ENCODE results near the gene UBASH3A.

Gene UBASH3A

GRCh38 chr21:42489006-42489563 is 85.4 kb downstream of the UBASH3A start:
- no peak for DNase-seq (ENCODE audit: low read depth, low spot score)

DNA sequence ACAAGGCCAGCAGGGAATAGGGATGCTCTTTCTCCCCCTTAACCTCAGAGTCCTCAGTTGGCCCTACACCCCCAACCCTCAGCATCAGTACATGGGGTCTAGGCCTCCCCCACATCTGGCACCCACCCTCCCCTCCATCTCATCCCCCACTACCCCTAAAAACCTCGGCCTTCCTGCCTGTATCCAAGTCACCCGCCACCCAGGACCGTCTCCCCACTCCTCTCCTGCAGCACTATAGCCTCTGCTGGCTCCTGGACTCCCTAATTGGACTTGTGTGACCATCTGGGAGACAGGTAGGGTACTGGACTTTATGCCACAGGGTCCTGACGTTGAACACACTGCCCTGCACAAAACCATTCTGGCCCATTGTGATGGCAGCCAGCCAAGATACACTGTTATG is 86.3 kb downstream of the UBASH3A start:
- no peak for DNase-seq (ENCODE audit: low read depth, low spot score)

- DNase-seq (ENCODE audit: low read depth, low spot score) = no peak
Measured at GRCh38 chr21:42490720-42491119, 87.0 kb downstream of the UBASH3A start.

DNA sequence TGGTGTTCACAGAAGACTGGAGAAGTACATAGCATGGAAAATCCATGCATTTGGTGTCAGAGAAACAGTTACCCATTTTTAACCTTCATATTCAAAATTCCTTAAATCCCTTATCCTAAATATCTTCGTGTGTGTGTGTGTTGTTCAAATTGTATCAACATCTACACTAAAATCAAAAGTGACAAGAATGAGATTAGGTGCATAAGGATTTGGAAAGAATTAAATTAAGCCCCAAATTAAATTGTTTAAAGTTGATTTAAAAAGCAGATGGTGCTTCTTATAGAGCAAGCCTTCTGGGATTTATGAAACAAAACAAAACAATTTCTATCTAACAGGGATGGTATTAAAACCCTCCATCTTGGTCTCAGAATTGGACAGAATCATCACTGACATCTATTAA is 87.6 kb downstream of the UBASH3A start:
- no peak for DNase-seq (ENCODE audit: low read depth, low spot score)

DNA sequence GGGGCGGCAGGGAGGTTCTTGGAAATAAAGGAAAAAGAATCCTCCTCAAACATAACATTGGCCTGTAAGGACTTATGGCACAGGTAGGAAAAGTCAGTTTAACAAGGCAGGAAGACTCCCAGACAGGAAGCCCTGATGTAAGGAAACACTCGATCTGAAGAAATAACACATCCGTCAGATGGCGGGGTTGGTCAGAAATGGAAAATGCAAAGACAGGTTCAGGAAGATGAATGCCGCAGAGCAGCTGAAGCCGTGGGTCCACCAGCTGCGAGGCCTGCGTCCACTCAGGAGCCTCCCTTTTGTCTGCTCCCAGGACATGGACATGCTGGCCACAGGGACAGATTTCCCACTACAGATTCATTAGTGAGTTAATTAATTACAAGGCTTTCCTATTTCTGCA is 88.5 kb downstream of the UBASH3A start:
- no peak for DNase-seq (ENCODE audit: low read depth, low spot score)

GRCh38 chr21:42493109-42494060 is 89.7 kb downstream of the UBASH3A start:
- DNase-seq (ENCODE audit: low read depth, low spot score) = no peak

GRCh38 chr21:42495027-42495426 is 91.3 kb downstream of the UBASH3A start:
- no peak for DNase-seq (ENCODE audit: low read depth, low spot score)

DNA sequence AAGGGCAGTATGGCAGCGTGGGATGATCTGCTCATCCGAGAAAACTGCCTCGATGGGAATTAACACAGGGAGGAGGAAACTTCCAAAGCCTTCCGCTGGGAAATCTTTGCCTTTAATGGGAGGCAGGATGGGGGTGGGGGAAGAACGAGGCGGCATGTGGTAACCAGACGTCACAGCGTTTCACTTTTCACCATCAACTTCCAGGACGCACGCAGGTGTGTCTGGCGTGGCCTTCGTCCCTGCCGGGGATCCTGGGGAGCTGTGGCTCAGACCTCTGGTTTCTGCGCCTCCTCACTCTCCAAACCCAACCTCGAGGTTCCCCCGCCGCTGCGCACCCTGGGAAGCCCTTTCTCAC is 92.0 kb downstream of the UBASH3A start:
- no peak for DNase-seq (ENCODE audit: low read depth, low spot score)

GRCh38 chr21:42496120-42496838 is 92.6 kb downstream of the UBASH3A start, which contains the start of gene RSPH1:
Gene RSPH1, minus strand, starts transcription at chr21:42496224. Its CDS starts 38 bp downstream, at chr21:42496186.
- DNase-seq (ENCODE audit: low read depth, low spot score) = peak; percentile 100

DNA sequence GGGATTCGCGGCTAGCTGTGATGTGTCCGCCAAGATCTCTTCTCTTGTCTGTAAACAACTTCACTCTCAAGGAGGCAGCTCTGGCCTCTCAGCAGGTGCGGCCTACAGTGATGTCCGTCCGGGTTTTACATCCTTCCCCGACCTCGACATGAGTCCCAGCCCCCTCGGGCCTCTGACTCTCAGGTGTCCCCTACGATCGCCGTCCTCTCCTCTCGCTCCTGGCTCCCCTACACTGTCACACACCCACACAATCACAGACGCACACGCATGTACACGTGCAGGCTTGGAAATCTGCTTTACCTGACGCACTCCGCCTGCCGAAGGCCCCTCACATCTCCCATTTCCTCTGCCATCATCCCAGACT is 93.1 kb downstream of the UBASH3A start:
- DNase-seq (ENCODE audit: low read depth, low spot score) = no peak

Data from ELF-1 (cell line).